IPS-NIHi7 (cell line): ENCODE data around the gene NELL1.
A peak's percentile ranks its signal among the peaks of the same experiment; 100 is the strongest.
"Not testable (repeated sequence)": the region's sequence is repeated elsewhere in the genome, so short reads cannot be mapped to it uniquely, and the experiment has no call there.

Experiments used
- DNase-seq: peaks from one replicate; pipeline ENCODE4 v3.0.0; 2012; ENCODE audit warnings: mixed read lengths; ENCODE audit errors: extremely low spot score

Gene NELL1

DNA sequence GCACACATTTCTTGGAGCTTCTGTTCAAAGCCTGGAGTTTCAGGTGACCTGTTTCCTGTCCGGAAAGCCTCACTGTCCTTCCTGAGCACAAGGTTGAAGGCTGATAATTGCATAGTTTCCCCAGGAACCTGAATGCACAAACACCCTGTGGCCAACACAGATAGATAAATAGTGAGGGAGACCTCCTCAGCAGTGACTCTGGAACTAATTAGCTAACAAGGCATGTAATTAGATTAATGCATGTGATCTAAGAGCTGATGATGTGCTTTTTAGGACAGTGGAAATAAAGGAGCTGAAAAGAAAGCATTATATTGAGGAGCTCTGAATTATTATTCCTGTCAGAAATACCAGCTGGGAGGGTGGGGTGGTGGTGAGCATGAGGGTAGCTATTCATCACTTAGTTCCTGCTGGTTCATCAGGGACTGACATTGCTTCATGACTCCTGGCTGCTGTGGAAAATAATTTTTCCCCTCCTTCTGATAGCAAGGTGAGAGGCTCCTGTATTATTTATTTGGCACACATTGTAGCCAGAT lies 101.1 kb downstream of the NELL1 start:
- DNase-seq, result no peak

DNA sequence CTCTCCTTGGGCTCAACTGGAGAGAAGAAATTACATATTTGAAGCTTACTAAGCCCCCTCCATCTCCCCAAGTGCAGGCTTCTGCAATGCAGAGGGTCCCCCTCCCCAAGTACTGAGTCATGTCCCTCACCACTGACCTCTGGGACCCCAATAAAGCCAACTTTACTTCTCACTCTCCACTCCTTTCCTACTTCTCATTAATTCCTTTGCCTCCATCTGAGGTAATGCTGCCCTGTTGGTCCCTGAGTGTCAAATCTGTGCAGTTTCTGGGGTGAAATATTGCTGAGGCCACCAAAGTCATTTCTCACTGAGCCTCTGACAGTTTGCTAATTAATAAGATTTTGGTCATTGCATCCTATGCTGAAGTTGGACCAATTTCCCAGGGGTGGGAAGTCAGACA lies 101.6 kb downstream of the NELL1 start:
- DNase-seq, result no peak

- no peak for DNase-seq
Observed at GRCh38 chr11:20771681-20772080, 102.3 kb downstream of the NELL1 start.

DNA sequence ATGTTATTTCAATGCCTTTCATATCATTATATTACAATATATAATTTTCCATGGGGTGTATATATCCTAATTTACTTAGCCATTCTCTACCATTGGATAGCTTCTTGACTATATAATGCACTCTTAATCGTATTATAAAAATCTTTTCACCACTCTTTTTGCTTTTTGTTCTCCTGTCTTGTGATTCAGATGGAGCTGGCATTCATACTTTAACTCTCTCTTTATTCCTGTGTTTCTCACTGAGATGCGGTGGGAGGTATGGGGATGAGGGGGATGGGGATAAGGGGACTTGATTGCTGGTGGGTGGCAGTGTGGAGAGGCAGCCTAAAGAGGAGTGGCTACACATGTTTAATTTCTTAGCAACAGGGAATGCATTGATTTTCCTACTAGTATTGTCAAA lies 105.9 kb downstream of the NELL1 start:
- DNase-seq, result no peak

GRCh38 chr11:20782775-20783174 lies 113.4 kb downstream of the NELL1 start:
- no peak for DNase-seq

- DNase-seq, result no peak
Observed at GRCh38 chr11:20783220-20783619, 113.8 kb downstream of the NELL1 start.

- peak; percentile 47 for DNase-seq
Observed at GRCh38 chr11:20790622-20791021, 121.2 kb downstream of the NELL1 start.

- no peak for DNase-seq
Observed at GRCh38 chr11:20795005-20795404, 125.6 kb downstream of the NELL1 start.

- no peak for DNase-seq
Observed at GRCh38 chr11:20808328-20808727, 138.9 kb downstream of the NELL1 start.

GRCh38 chr11:20821046-20821445 lies 151.7 kb downstream of the NELL1 start:
- no peak for DNase-seq

DNA sequence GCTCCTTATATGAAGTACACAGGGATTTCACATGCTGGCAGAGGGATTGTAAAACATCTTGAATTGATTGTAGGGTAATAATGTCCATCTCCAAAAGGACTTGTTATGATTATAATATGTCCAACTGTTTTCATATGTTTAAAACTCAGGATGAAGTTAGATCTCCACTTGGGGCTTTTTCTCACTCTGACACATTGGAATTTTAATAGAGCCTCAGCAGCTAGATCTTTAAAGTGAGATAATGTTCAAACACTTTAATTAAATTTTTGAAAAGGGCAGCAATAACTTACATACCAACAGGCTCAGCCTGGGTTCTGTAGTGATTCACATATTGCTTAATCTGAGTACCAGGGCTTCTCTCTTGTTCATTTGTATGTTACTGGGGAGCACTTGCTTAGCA lies 152.1 kb downstream of the NELL1 start:
- no peak for DNase-seq

- DNase-seq, result no peak
Observed at GRCh38 chr11:20824773-20825172, 155.4 kb downstream of the NELL1 start.

GRCh38 chr11:20835561-20835960 lies 166.2 kb downstream of the NELL1 start:
- no peak for DNase-seq

DNA sequence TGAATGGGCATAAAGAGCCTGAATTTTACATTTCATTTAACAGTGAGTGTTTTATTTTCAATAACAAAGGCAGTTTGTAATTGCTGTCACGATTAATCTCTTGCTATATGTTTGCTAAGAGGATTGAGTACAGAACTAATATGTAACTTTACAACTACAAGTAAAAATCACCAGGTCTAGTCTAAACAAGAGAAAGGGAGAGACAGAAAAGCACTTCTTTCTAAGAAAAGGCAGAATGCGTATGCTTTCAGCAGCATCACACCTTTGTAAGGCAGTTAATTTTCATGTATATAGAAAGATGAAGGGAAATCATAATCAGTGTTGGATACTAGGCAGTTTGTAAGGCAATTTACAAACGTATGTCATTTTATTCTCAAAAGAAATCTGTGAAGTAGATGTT lies 169.8 kb downstream of the NELL1 start:
- DNase-seq, result no peak

GRCh38 chr11:20840341-20840740 lies 171.0 kb downstream of the NELL1 start:
- no peak for DNase-seq

- DNase-seq, result no peak
Observed at GRCh38 chr11:20844216-20844615, 174.8 kb downstream of the NELL1 start.

- DNase-seq, result no peak
Observed at GRCh38 chr11:20844630-20845029, 175.2 kb downstream of the NELL1 start.

DNA sequence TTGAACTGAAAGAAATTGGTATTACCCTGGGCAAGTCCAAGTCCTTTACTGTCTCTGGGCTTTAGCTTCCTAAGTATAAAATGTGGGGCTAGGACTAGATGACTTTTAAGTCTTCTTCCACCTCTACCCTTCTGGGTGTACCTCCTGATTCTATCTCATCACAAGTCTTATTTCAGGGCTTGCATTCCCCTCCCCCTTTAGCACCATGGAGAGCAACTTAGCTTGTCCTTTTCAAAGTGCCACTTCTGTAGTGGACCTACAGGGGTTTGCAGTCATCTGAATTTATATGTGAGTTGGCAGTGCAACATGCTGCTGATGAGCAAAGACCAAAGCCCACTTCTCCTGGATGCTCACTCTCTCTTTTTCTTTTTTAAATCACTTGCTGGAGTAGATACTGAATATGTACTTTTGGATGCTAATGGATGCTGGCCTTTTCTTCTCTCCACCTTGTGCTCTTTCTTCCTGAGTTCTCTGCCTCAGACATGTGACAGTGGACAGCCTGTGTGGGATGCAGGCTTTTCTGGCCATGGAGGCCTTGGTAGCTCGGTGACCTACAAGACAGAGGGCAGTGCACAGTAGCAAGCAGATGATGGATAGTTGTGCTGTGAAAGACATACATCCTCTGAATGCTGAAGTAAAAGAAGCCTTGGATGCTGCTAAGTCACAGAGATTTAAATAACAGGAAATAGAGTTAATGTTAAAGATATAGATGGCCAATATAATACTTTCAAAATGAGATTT lies 185.0 kb downstream of the NELL1 start:
- DNase-seq, result peak; percentile 34

DNA sequence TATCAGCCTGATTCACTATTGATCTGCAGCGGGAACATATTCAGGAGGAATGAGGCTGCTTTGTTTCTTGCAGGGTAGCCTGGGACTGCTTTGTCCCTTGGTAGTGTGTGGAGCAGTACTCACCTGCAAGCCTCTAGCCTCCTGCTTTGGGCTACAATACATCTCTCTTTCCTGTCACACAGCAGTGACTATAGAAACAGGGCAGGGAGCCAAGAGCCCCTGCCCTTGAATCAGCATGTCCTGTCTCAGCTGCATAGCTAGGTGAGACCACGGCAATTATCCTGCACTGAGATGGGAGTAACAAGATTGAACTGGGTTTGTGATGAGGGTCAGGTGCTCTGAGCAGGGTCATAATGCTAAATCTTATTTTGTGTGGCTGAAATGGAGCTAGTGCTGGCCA lies 191.9 kb downstream of the NELL1 start:
- no peak for DNase-seq

DNA sequence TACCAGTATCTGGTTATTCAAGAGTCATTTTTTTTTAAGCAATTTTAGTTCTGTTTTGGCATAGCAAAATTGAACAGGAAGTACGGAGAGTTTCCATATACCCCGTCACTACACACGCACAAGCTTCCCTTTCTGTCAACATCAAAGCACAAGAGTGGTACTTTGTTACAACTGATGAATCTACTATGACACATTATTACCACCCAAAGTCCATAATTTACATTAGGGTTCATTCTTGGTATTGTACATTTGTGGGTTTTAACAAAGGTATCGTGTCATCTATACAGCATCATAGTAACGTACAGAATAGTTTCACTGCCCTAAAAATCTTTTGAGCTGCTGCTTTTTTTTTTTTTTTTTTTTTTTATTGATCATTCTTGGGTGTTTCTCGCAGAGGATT lies 192.9 kb downstream of the NELL1 start:
- DNase-seq, result not testable (repeated sequence)

DNA sequence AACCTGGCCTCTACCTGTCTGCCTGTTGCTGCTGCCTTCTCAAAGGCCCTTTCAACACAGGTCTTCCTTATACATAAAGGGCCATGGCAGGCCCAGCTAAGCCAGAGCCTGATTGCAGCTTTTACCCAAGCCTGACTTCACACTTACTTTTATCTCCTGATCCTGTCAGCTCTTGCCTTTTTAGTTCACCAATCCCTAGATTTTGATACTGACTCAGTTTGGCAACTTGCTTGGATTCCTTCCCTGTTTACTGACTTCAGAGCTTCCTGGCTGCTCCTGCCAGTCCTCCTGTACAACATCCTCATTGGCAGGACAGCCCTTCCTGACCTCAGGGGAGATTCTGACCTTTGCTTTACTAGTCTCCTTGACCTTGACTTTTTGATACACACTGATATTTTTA lies 195.2 kb downstream of the NELL1 start:
- no peak for DNase-seq

- no peak for DNase-seq
Observed at GRCh38 chr11:20865161-20865560, 195.8 kb downstream of the NELL1 start.

DNA sequence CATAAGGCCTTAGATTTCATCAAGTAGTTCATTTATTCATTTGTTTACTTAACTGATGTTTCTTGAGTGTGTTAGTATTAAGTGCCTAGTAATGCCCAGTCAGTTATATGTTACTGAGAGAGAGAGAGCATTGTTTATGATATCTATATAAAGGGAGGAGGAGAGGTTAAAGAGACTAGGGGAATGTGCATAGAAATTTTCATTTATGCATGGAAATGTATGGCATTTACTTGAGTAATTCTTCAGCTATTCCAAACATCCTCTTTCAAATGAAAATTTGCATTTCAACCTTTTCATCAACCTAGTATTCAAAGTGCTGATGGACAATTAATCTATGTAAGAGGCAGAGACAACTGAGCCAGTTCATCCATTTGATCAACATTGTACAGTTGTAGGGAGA lies 199.7 kb downstream of the NELL1 start:
- no peak for DNase-seq

- DNase-seq, result peak; percentile 77
Observed at GRCh38 chr11:20873054-20873453, 203.7 kb downstream of the NELL1 start.
